Uterus (tissue), 4 donors: ENCODE results near the gene CASQ1. TPM values are rescaled to one million over a fixed set of nuclear protein-coding genes. Genes with fewer than 3 reads are reported as not detected.

ENCODE experiments used
- DNase-seq, 2 donors: peaks; one replicate each; pipeline ENCODE4 v3.0.0-alpha.2; 2019 to 2020
- H3K27ac ChIP-seq, 2 donors: fragments of 200-600 bp; sonication (generic); 1 replicate in 1 of 2; 2 replicates in 1 of 2; pipeline ENCODE4 v1.5.1; 2016 to 2018
- H3K27me3 ChIP-seq, 2 donors: fragments of 200-600 bp; sonication (generic); one replicate each; pipeline ENCODE4 v1.5.1; 2018 to 2019; ENCODE audit warnings: control low read depth in 1 of 2
- H3K36me3 ChIP-seq, 2 donors: fragments of 200-600 bp; sonication (generic); one replicate each; pipeline ENCODE4 v1.5.1; 2019; ENCODE audit warnings: control low read depth in 1 of 2
- H3K4me1 ChIP-seq, 2 donors: fragments of 200-600 bp; sonication (generic); one replicate each; pipeline ENCODE4 v1.5.1; 2018 to 2019; ENCODE audit warnings: control low read depth in 1 of 2
- H3K4me3 ChIP-seq, 2 donors: fragments of 200-600 bp; sonication (generic); 1 replicate in 1 of 2; 2 replicates in 1 of 2; pipeline ENCODE4 v1.5.1; 2018 to 2019; ENCODE audit warnings: mild to moderate bottlenecking in 1 of 2
- H3K9me3 ChIP-seq, 2 donors: fragments of 200-600 bp; sonication (generic); one replicate each; pipeline ENCODE4 v1.5.1; 2019; ENCODE audit warnings: control low read depth in 1 of 2
- CTCF ChIP-seq, 4 experiments: fragments of 200-600 bp in 2 of 4; fragments of 450-650 bp in 2 of 4; sonication (generic) in 2 of 4; IDR thresholded peaks; one replicate each; pipeline ENCODE4 v1.5.1; 2016 to 2019; ENCODE audit warnings: antibody characterized with exemption in 4 of 4, mild to moderate bottlenecking in 2 of 4, moderate library complexity in 1 of 4
- POLR2A ChIP-seq, 2 donors: fragments of 450-650 bp; IDR thresholded peaks; one replicate each; pipeline ENCODE4 v1.6.1; 2016; ENCODE audit warnings: antibody characterized with exemption in 2 of 2, mild to moderate bottlenecking in 1 of 2, moderate library complexity in 1 of 2
- intact Hi-C: fragments of 100-400 bp; cut with DNase I; formaldehyde crosslinking; loops from one replicate; pipeline ENCODE4 v1.15.1; 2023; ENCODE audit warnings: low total_unique reads
- total RNA-seq, 4 donors: library from RNA; depleted of rRNA in 3 of 4; stranded (reverse); fragments of >200 nt in 3 of 4; gene quantifications; one replicate each; pipeline versions ENCODE4 v1.1.0 to v1.2.4, GENCODE V29; 2014 to 2023
- donor health status: DM: yes; HTN: yes; CAD: no.

Gene CASQ1
- total RNA-seq, 4 donors from 2014 or later, result 0.26 to 0.48 (median 0.34) TPM; not detected in 1

- H3K36me3 ChIP-seq, result no peaks in the 10 kb centered on the region
- H3K4me1 ChIP-seq, result peaks cover 0 to 5% of the 10 kb centered on the region in 2 donors
- DNase-seq, result no peak
- no peak for TF ChIP-seq POLR2A (IDR thresholded peaks at IDR 0.05)
- TF ChIP-seq CTCF (IDR thresholded peaks at IDR 0.05), result no peak
- H3K9me3 ChIP-seq, result no peaks in the 10 kb centered on the region
- peak overlapping the region; percentile 5 to 77 for H3K27ac ChIP-seq
- no peaks in the 10 kb centered on the region for H3K27me3 ChIP-seq
- intact Hi-C loops, result loop anchor here (10.0 kb wide), 1 partner anchor 1006 kb away; the partner anchor contains the start of gene FCER1G
- H3K4me3 ChIP-seq, result no peak overlapping the region
Observed at GRCh38 chr1:160208557-160209320, 18.4 kb downstream of the CASQ1 start.

GRCh38 chr1:160209321-160210046, 19.1 kb downstream of the CASQ1 start:
- Histone ChIP-seq H3K9me3 (no peaks in the 10 kb centered on the region), H3K27me3 (no peaks in the 10 kb centered on the region), H3K36me3 (no peaks in the 10 kb centered on the region), H3K4me1 (peaks cover 0 to 5% of the 10 kb centered on the region in 2 donors), H3K27ac (peak overlapping the region; percentile 5 to 77), H3K4me3 (no peak overlapping the region)
- DNase-seq, result no peak
- TF ChIP-seq POLR2A (IDR thresholded peaks at IDR 0.05) (no peak), CTCF (IDR thresholded peaks at IDR 0.05) (no peak)
- intact Hi-C loops, result loop anchor here (10.0 kb wide), 1 partner anchor 1005 kb away; the partner anchor contains the start of gene FCER1G

GRCh38 chr1:160210561-160210960, 20.2 kb downstream of the CASQ1 start:
- no peak overlapping the region for H3K4me3 ChIP-seq
- H3K27me3 ChIP-seq, result no peaks in the 10 kb centered on the region
- no peak overlapping the region for H3K27ac ChIP-seq
- H3K36me3 ChIP-seq, result no peaks in the 10 kb centered on the region
- TF ChIP-seq CTCF (IDR thresholded peaks at IDR 0.05) (no peak), POLR2A (IDR thresholded peaks at IDR 0.05) (no peak)
- intact Hi-C loops, result no loop called here
- no peaks in the 10 kb centered on the region for H3K9me3 ChIP-seq
- no peak for DNase-seq
- peaks cover 0 to 5% of the 10 kb centered on the region in 2 donors for H3K4me1 ChIP-seq

- Histone ChIP-seq H3K9me3 (no peaks in the 10 kb centered on the region), H3K4me1 (peaks cover 0 to 2% of the 10 kb centered on the region in 2 donors), H3K27me3 (no peaks in the 10 kb centered on the region), H3K27ac (no peak overlapping the region), H3K4me3 (no peak overlapping the region), H3K36me3 (no peaks in the 10 kb centered on the region)
- TF ChIP-seq POLR2A (IDR thresholded peaks at IDR 0.05), result no peak
- TF ChIP-seq CTCF (IDR thresholded peaks at IDR 0.05), result no peak
- no peak for DNase-seq
- intact Hi-C loops, result no loop called here
Observed at GRCh38 chr1:160211046-160211790, 20.8 kb downstream of the CASQ1 start.
